Mononuclear cell (primary cell): ENCODE data around the gene CCNF. TPM values are rescaled to one million over a fixed set of nuclear protein-coding genes. Genes with fewer than 3 reads are reported as not detected.

Source experiments
- H3K27me3 ChIP-seq: 2 replicates; pipeline ENCODE4 v1.6.0; 2011; ENCODE audit warnings: low read length, control low read depth; ENCODE audit not compliant: insufficient read depth
- H3K4me1 ChIP-seq: 2 replicates; pipeline ENCODE4 v1.5.1; 2011; ENCODE audit warnings: mild to moderate bottlenecking, low read length, control low read depth; ENCODE audit not compliant: insufficient read depth
- H3K4me3 ChIP-seq: 2 replicates; pipeline ENCODE4 v1.5.1; 2011; ENCODE audit warnings: mild to moderate bottlenecking, low read length, moderate library complexity
- H3K9me3 ChIP-seq: 2 replicates; pipeline ENCODE4 v1.5.1; 2011; ENCODE audit warnings: low read depth, mild to moderate bottlenecking, control low read depth, low read length
- total RNA-seq: library from RNA; depleted of rRNA; stranded (reverse); fragments of >200 nt; gene quantifications from one replicate; pipeline ENCODE4 v1.2.3, GENCODE V29; 2012

CCNF gene
- total RNA-seq, 1 donor: 1.2 TPM

GRCh38 chr16:2490190-2491105 lies 61.2 kb downstream of the CCNF start:
- no peaks in the 10 kb centered on the region for H3K27me3 ChIP-seq
- no peaks in the 10 kb centered on the region for H3K9me3 ChIP-seq
- H3K4me1 ChIP-seq: peaks cover 36% of the 10 kb centered on the region
- no peak overlapping the region for H3K4me3 ChIP-seq

- H3K27me3 ChIP-seq: no peaks in the 10 kb centered on the region
- H3K4me3 ChIP-seq: no peak overlapping the region
- peaks cover 19% of the 10 kb centered on the region for H3K4me1 ChIP-seq
- no peaks in the 10 kb centered on the region for H3K9me3 ChIP-seq
Measured at GRCh38 chr16:2492292-2492691, 63.0 kb downstream of the CCNF start.

- Histone ChIP-seq H3K4me1 (peaks cover 5% of the 10 kb centered on the region), H3K27me3 (no peaks in the 10 kb centered on the region), H3K4me3 (no peak overlapping the region), H3K9me3 (no peaks in the 10 kb centered on the region)
Measured at GRCh38 chr16:2493605-2494004, 64.4 kb downstream of the CCNF start.

GRCh38 chr16:2494616-2495015 lies 65.4 kb downstream of the CCNF start:
- Histone ChIP-seq H3K27me3 (no peaks in the 10 kb centered on the region), H3K4me1 (peaks cover 5% of the 10 kb centered on the region), H3K9me3 (no peaks in the 10 kb centered on the region)

GRCh38 chr16:2495041-2495440 lies 65.8 kb downstream of the CCNF start:
- Histone ChIP-seq H3K4me1 (peaks cover 5% of the 10 kb centered on the region), H3K9me3 (no peaks in the 10 kb centered on the region)

More at GRCh38 chr16:2494616-2495015, 65.4 kb downstream of the CCNF start:
- no peak overlapping the region for H3K4me3 ChIP-seq

GRCh38 chr16:2496223-2497115 lies 67.2 kb downstream of the CCNF start:
- H3K9me3 ChIP-seq: no peaks in the 10 kb centered on the region
- peaks cover 10% of the 10 kb centered on the region for H3K4me1 ChIP-seq
- no peaks in the 10 kb centered on the region for H3K27me3 ChIP-seq
- H3K4me3 ChIP-seq: no peak overlapping the region

More at GRCh38 chr16:2495041-2495440, 65.8 kb downstream of the CCNF start:
- H3K27me3 ChIP-seq: no peaks in the 10 kb centered on the region
- no peak overlapping the region for H3K4me3 ChIP-seq

GRCh38 chr16:2497116-2497630 lies 67.9 kb downstream of the CCNF start:
- Histone ChIP-seq H3K4me1 (peaks cover 13% of the 10 kb centered on the region), H3K4me3 (no peak overlapping the region), H3K9me3 (no peaks in the 10 kb centered on the region), H3K27me3 (no peaks in the 10 kb centered on the region)

GRCh38 chr16:2497695-2498484 lies 68.6 kb downstream of the CCNF start:
- Histone ChIP-seq H3K4me3 (no peak overlapping the region), H3K27me3 (no peaks in the 10 kb centered on the region), H3K9me3 (no peaks in the 10 kb centered on the region), H3K4me1 (peaks cover 19% of the 10 kb centered on the region)

- Histone ChIP-seq H3K27me3 (no peaks in the 10 kb centered on the region), H3K4me1 (peaks cover 25% of the 10 kb centered on the region), H3K4me3 (no peak overlapping the region), H3K9me3 (no peaks in the 10 kb centered on the region)
Measured at GRCh38 chr16:2498531-2499253, 69.4 kb downstream of the CCNF start.

- Histone ChIP-seq H3K9me3 (no peaks in the 10 kb centered on the region), H3K27me3 (no peaks in the 10 kb centered on the region), H3K4me3 (no peak overlapping the region), H3K4me1 (peaks cover 22% of the 10 kb centered on the region)
Measured at GRCh38 chr16:2499454-2499853, 70.2 kb downstream of the CCNF start.

GRCh38 chr16:2499890-2500429 lies 70.7 kb downstream of the CCNF start:
- Histone ChIP-seq H3K4me1 (peaks cover 20% of the 10 kb centered on the region), H3K4me3 (no peak overlapping the region), H3K27me3 (no peaks in the 10 kb centered on the region), H3K9me3 (no peaks in the 10 kb centered on the region)

- H3K27me3 ChIP-seq: no peaks in the 10 kb centered on the region
- no peaks in the 10 kb centered on the region for H3K9me3 ChIP-seq
- peaks cover 20% of the 10 kb centered on the region for H3K4me1 ChIP-seq
- no peak overlapping the region for H3K4me3 ChIP-seq
Measured at GRCh38 chr16:2500430-2500917, 71.2 kb downstream of the CCNF start.

GRCh38 chr16:2500918-2501750 lies 71.9 kb downstream of the CCNF start:
- no peaks in the 10 kb centered on the region for H3K27me3 ChIP-seq
- H3K4me3 ChIP-seq: no peak overlapping the region
- no peaks in the 10 kb centered on the region for H3K9me3 ChIP-seq
- H3K4me1 ChIP-seq: peaks cover 20% of the 10 kb centered on the region
